Calu3 (cell line): ENCODE results near the gene CSF1. TPM values are rescaled to one million over a fixed set of nuclear protein-coding genes. Genes with fewer than 3 reads are reported as not detected.
A peak's percentile ranks its signal among the peaks of the same experiment; 100 is the strongest.

Experiments used
- BruUV-seq: library from RNA; stranded (reverse); fragments of 400-500 nt; replicated peaks from 2 replicates; lab custom pipeline; 2021; lab: Mats Ljungman, UMichigan
- CTCF ChIA-PET: fragments of 300-600 bp; sonication (Branson Sonifier 250); formaldehyde crosslinking; loops from one replicate; lab custom pipeline; 2022; ENCODE audit warnings: antibody characterized with exemption; lab: Charles Lee
- DNase-seq: peaks from one replicate; pipeline ENCODE4 v3.0.0; 2022
- H3K27ac Mint-ChIP-seq: one replicate; pipeline ENCODE4 v1.8.0; 2022; ENCODE audit warnings: mixed read lengths; ENCODE audit not compliant: unreplicated experiment
- H3K27me3 Mint-ChIP-seq: one replicate; pipeline ENCODE4 v1.8.0; 2022; ENCODE audit warnings: mixed read lengths; ENCODE audit not compliant: unreplicated experiment
- H3K36me3 Mint-ChIP-seq: one replicate; pipeline ENCODE4 v1.8.0; 2022; ENCODE audit warnings: mild to moderate bottlenecking, moderate library complexity, mixed read lengths; ENCODE audit not compliant: insufficient read depth, unreplicated experiment
- H3K4me1 Mint-ChIP-seq: one replicate; pipeline ENCODE4 v1.8.0; 2022; ENCODE audit warnings: mild to moderate bottlenecking, low read depth, mixed read lengths; ENCODE audit not compliant: unreplicated experiment
- H3K4me3 Mint-ChIP-seq: one replicate; pipeline ENCODE4 v1.8.0; 2022; ENCODE audit warnings: mild to moderate bottlenecking, low read depth, moderate library complexity, mixed read lengths; ENCODE audit not compliant: unreplicated experiment
- H3K9me3 Mint-ChIP-seq: one replicate; pipeline ENCODE4 v1.8.0; 2022; ENCODE audit warnings: low read depth, mixed read lengths; ENCODE audit not compliant: unreplicated experiment
- CTCF ChIP-seq: fragments of 200-600 bp; IDR thresholded peaks from one replicate; pipeline ENCODE4 v1.8.0; 2022; ENCODE audit warnings: antibody characterized with exemption; ENCODE audit not compliant: unreplicated experiment
- intact Hi-C: fragments of 100-400 bp; cut with micrococcal nuclease; formaldehyde crosslinking; loops from one replicate; pipeline ENCODE4 v1.10.0; 2022; ENCODE audit not compliant: unreplicated experiment
- total RNA-seq: library from RNA; stranded (reverse); gene quantifications from 2 replicates; pipeline ENCODE4 v1.2.3, GENCODE V29; 2022

Gene CSF1
- total RNA-seq, 1 experiment from 2014 or later = 10.8 TPM

- intact Hi-C loops = no loop called here
- Mint-ChIP-seq H3K4me3 (no peak overlapping the region), H3K27me3 (no peaks in the 10 kb centered on the region), H3K4me1 (peaks cover 52% of the 10 kb centered on the region), H3K27ac (peak overlapping the region; percentile 38), H3K36me3 (no peaks in the 10 kb centered on the region), H3K9me3 (no peaks in the 10 kb centered on the region)
- DNase-seq = no peak
- CTCF ChIA-PET = interaction anchor here (1.0 to 2.0 kb wide), 3 partner anchors 13 to 24 kb away, joined by 3 to 8 read pairs (median 7); partner anchors contain the start of gene AHCYL1
- BruUV-seq = no TSS peak
- no peak for TF ChIP-seq CTCF
Observed at GRCh38 chr1:109960745-109961094, 50.1 kb downstream of the CSF1 start.

GRCh38 chr1:109963864-109964263, 53.2 kb downstream of the CSF1 start:
- intact Hi-C loops = no loop called here
- Mint-ChIP-seq H3K9me3 (no peaks in the 10 kb centered on the region), H3K27me3 (no peaks in the 10 kb centered on the region), H3K4me3 (no peak overlapping the region), H3K4me1 (peaks cover 38% of the 10 kb centered on the region), H3K27ac (no peak overlapping the region), H3K36me3 (no peaks in the 10 kb centered on the region)
- no peak for DNase-seq
- TF ChIP-seq CTCF = no peak
- CTCF ChIA-PET = no interaction called here
- no TSS peak for BruUV-seq

- Mint-ChIP-seq H3K4me3 (no peak overlapping the region), H3K27ac (no peak overlapping the region), H3K9me3 (no peaks in the 10 kb centered on the region), H3K36me3 (no peaks in the 10 kb centered on the region), H3K4me1 (peaks cover 17% of the 10 kb centered on the region), H3K27me3 (no peaks in the 10 kb centered on the region)
- no peak for DNase-seq
- TF ChIP-seq CTCF = no peak
- no TSS peak for BruUV-seq
- intact Hi-C loops = no loop called here
- CTCF ChIA-PET = no interaction called here
Observed at GRCh38 chr1:109969146-109969829, 58.6 kb downstream of the CSF1 start.

GRCh38 chr1:109969907-109970306, 59.3 kb downstream of the CSF1 start:
- CTCF ChIA-PET = no interaction called here
- H3K27me3 Mint-ChIP-seq = no peaks in the 10 kb centered on the region

More at GRCh38 chr1:109969907-109970306, 59.3 kb downstream of the CSF1 start:
- Mint-ChIP-seq H3K9me3 (no peaks in the 10 kb centered on the region), H3K4me1 (peaks cover 16% of the 10 kb centered on the region), H3K4me3 (no peak overlapping the region), H3K27ac (no peak overlapping the region), H3K36me3 (no peaks in the 10 kb centered on the region)
- DNase-seq = no peak
- TF ChIP-seq CTCF = no peak
- intact Hi-C loops = no loop called here
- no TSS peak for BruUV-seq
